WTC11 (cell line): ENCODE data around the gene FRK. TPM values are rescaled to one million over a fixed set of nuclear protein-coding genes. Genes with fewer than 3 reads are reported as not detected.

Experiments
- ATAC-seq: fragments of 200-7000 bp; cut with Tn5 transposase; 2 replicates; pipeline ENCODE4 v1.10.0; 2021; ENCODE audit warnings: mild to moderate bottlenecking, moderate library complexity
- CTCF ChIA-PET: fragments of 300-600 bp; sonication (Branson Sonifier 250); formaldehyde crosslinking; loops from one replicate; lab custom pipeline; 2021; ENCODE audit warnings: antibody characterized with exemption; lab: Charles Lee
- POLR2A ChIA-PET: fragments of 350-600 bp; sonication (Branson Sonifier 250); formaldehyde crosslinking; loops from one replicate; lab custom pipeline; 2021; ENCODE audit warnings: antibody characterized with exemption; lab: Charles Lee
- DNase-seq: peaks from one replicate; pipeline ENCODE4 v3.0.0; 2021; ENCODE audit warnings: low spot score
- H3K27ac Mint-ChIP-seq: 2 replicates; pipeline ENCODE4 v1.8.0; 2021; ENCODE audit warnings: mixed read lengths
- H3K27me3 Mint-ChIP-seq: 2 replicates; pipeline ENCODE4 v1.8.0; 2021; ENCODE audit warnings: low read depth, mild to moderate bottlenecking, moderate library complexity, mixed read lengths
- H3K36me3 Mint-ChIP-seq: 2 replicates; pipeline ENCODE4 v1.8.0; 2021; ENCODE audit warnings: mixed read lengths
- H3K4me1 Mint-ChIP-seq: 2 replicates; pipeline ENCODE4 v1.8.0; 2022; ENCODE audit warnings: mixed read lengths
- H3K4me3 Mint-ChIP-seq: 2 replicates; pipeline ENCODE4 v1.8.0; 2021; ENCODE audit warnings: mild to moderate bottlenecking, moderate library complexity, mixed read lengths
- H3K9me3 Mint-ChIP-seq: 2 replicates; pipeline ENCODE4 v1.8.0; 2021; ENCODE audit warnings: mixed read lengths
- CREM ChIP-seq: sonication (generic); formaldehyde crosslinking; IDR thresholded peaks from 2 replicates; pipeline ENCODE4 v1.8.1; 2022; ENCODE audit warnings: mild to moderate bottlenecking, missing genetic modification reagents, moderate library complexity
- ELF4 ChIP-seq: sonication (generic); formaldehyde crosslinking; IDR thresholded peaks from 2 replicates; pipeline ENCODE4 v1.8.1; 2022; ENCODE audit warnings: low read depth, mild to moderate bottlenecking, moderate library complexity, missing genetic modification reagents
- FOXP1 ChIP-seq: sonication (generic); formaldehyde crosslinking; IDR thresholded peaks from 2 replicates; pipeline ENCODE4 v1.8.0; 2022; ENCODE audit warnings: missing genetic modification reagents, mild to moderate bottlenecking, moderate library complexity, borderline replicate concordance
- HMGA2 ChIP-seq: fragments of 250-450 bp; sonication (Bioruptor Pico); IDR thresholded peaks from 2 replicates; pipeline ENCODE4 v1.4.0; 2021; ENCODE audit warnings: mild to moderate bottlenecking, moderate library complexity
- KAT7 ChIP-seq: sonication (generic); formaldehyde crosslinking; IDR thresholded peaks from 2 replicates; pipeline ENCODE4 v1.8.1; 2023; ENCODE audit warnings: missing genetic modification reagents, mild to moderate bottlenecking, borderline replicate concordance
- ZNF532 ChIP-seq: fragments of 250-450 bp; sonication (Bioruptor Pico); IDR thresholded peaks from 2 replicates; pipeline ENCODE4 v1.9.0; 2021; ENCODE audit warnings: mild to moderate bottlenecking, borderline replicate concordance
- total RNA-seq: library from RNA; stranded (reverse); gene quantifications from 3 replicates; pipeline ENCODE4 v1.2.3, GENCODE V29; 2021
- TF ChIP-seq, protein P1 (sequence below): sonication (generic); formaldehyde crosslinking; IDR thresholded peaks from 2 replicates; pipeline ENCODE4 v1.8.0; 2022; ENCODE audit warnings: mild to moderate bottlenecking, missing genetic modification reagents
- TF ChIP-seq, protein P2 (sequence below): sonication (generic); formaldehyde crosslinking; IDR thresholded peaks from 2 replicates; pipeline ENCODE4 v1.8.1; 2023; ENCODE audit warnings: mild to moderate bottlenecking, moderate library complexity, missing genetic modification reagents
- TF ChIP-seq, protein P3 (sequence below): fragments of 250-450 bp; sonication (Bioruptor Pico); IDR thresholded peaks from 2 replicates; pipeline ENCODE4 v1.8.0; 2021; ENCODE audit warnings: mild to moderate bottlenecking
- TF ChIP-seq, protein P4 (sequence below): sonication (generic); formaldehyde crosslinking; IDR thresholded peaks from 2 replicates; pipeline ENCODE4 v1.8.1; 2023; ENCODE audit warnings: mild to moderate bottlenecking, missing genetic modification reagents, moderate library complexity

FRK gene
- total RNA-seq, 1 experiment from 2014 or later: 0.13 TPM

- TF ChIP-seq, protein P1, sequence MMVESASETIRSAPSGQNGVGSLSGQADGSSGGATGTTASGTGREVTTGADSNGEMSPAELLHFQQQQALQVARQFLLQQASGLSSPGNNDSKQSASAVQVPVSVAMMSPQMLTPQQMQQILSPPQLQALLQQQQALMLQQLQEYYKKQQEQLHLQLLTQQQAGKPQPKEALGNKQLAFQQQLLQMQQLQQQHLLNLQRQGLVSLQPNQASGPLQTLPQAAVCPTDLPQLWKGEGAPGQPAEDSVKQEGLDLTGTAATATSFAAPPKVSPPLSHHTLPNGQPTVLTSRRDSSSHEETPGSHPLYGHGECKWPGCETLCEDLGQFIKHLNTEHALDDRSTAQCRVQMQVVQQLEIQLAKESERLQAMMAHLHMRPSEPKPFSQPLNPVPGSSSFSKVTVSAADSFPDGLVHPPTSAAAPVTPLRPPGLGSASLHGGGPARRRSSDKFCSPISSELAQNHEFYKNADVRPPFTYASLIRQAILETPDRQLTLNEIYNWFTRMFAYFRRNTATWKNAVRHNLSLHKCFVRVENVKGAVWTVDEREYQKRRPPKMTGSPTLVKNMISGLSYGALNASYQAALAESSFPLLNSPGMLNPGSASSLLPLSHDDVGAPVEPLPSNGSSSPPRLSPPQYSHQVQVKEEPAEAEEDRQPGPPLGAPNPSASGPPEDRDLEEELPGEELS: no peak
- TF ChIP-seq ELF4 (CRISPR knock-in tag): no peak
These were observed 35.3 kb downstream of the FRK start (continued) for GRCh38 chr6:116025405-116025804.

DNA sequence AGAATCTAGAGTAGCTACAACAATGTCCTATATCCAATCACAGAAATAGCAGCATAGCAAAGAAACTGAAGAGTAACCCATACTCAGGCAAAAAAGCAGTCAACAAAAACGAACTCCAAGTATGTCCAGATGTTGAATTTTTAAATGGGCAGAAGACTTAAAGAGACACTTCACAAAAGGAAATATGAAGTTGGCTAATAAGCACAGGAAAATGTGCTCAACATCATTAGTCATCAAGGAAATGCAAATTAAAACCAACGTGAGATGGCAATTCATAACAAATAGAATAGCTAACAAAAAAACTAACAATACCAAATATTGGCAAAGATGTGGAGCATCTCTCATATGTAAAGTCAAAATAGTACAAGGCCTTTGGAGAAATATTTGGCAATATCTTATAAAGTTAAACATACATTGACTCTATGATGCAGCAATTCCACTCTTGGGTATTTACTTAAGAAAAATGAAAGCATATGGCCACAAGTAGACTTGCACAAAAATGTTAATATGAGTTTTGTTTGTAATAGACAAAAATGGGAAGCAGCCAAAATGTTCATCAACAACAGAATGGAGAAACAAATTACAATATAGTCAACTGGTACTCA, 37.7 kb downstream of the FRK start:
- CTCF ChIA-PET: interaction anchor here (1.3 kb wide), 1 partner anchor 12 kb away, joined by 6 read pairs; no protein-coding TSS in a partner anchor
- POLR2A ChIA-PET: no interaction called here
- no peak for ATAC-seq
- no peak for TF ChIP-seq KAT7 (CRISPR knock-in tag)
- TF ChIP-seq FOXP1 (CRISPR knock-in tag): no peak
- TF ChIP-seq, protein P2, sequence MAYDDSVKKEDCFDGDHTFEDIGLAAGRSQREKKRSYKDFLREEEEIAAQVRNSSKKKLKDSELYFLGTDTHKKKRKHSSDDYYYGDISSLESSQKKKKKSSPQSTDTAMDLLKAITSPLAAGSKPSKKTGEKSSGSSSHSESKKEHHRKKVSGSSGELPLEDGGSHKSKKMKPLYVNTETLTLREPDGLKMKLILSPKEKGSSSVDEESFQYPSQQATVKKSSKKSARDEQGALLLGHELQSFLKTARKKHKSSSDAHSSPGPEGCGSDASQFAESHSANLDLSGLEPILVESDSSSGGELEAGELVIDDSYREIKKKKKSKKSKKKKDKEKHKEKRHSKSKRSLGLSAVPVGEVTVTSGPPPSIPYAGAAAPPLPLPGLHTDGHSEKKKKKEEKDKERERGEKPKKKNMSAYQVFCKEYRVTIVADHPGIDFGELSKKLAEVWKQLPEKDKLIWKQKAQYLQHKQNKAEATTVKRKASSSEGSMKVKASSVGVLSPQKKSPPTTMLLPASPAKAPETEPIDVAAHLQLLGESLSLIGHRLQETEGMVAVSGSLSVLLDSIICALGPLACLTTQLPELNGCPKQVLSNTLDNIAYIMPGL (CRISPR knock-in tag): no peak
- Mint-ChIP-seq H3K4me1 (no peaks in the 10 kb centered on the region), H3K27ac (no peak overlapping the region), H3K36me3 (no peaks in the 10 kb centered on the region), H3K27me3 (no peaks in the 10 kb centered on the region), H3K9me3 (no peaks in the 10 kb centered on the region), H3K4me3 (no peak overlapping the region)
- no peak for DNase-seq

DNA sequence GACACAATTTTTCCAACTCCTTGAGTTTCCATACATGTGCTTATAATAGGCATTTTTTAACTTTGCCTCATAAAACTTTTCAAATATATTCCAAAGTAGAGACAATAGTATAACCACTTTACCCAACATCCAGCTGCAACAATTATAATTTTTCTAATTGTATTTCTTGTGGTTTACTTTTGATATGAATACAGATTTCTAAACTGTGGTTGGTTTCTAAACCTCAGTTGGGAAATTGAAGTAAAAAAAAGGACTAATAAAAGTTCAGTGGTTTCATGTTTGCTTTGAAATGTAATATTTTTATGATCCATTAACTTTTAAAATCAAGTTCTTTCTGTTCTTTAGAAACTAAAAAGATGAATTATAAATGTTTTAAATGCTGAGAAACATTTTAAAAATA, 40.0 kb downstream of the FRK start:
- CTCF ChIA-PET: interaction anchor here (1.0 kb wide), 1 partner anchor 10 kb away, joined by 4 read pairs; no protein-coding TSS in a partner anchor

More for the DNA sequence above, 40.0 kb downstream of the FRK start:
- Mint-ChIP-seq H3K27me3 (no peaks in the 10 kb centered on the region), H3K4me3 (no peak overlapping the region), H3K4me1 (no peaks in the 10 kb centered on the region; the same call in 1 of the 2 replicates), H3K36me3 (no peaks in the 10 kb centered on the region), H3K27ac (no peak overlapping the region), H3K9me3 (no peaks in the 10 kb centered on the region)
- ATAC-seq (no peak), DNase-seq (no peak)
- no peak for TF ChIP-seq CREM
- TF ChIP-seq, protein P2 (CRISPR knock-in tag): no peak
- TF ChIP-seq, protein P3, sequence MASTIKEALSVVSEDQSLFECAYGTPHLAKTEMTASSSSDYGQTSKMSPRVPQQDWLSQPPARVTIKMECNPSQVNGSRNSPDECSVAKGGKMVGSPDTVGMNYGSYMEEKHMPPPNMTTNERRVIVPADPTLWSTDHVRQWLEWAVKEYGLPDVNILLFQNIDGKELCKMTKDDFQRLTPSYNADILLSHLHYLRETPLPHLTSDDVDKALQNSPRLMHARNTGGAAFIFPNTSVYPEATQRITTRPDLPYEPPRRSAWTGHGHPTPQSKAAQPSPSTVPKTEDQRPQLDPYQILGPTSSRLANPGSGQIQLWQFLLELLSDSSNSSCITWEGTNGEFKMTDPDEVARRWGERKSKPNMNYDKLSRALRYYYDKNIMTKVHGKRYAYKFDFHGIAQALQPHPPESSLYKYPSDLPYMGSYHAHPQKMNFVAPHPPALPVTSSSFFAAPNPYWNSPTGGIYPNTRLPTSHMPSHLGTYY (CRISPR knock-in tag): no peak
- no peak for TF ChIP-seq HMGA2
- TF ChIP-seq, protein P4, sequence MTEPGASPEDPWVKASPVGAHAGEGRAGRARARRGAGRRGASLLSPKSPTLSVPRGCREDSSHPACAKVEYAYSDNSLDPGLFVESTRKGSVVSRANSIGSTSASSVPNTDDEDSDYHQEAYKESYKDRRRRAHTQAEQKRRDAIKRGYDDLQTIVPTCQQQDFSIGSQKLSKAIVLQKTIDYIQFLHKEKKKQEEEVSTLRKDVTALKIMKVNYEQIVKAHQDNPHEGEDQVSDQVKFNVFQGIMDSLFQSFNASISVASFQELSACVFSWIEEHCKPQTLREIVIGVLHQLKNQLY (CRISPR knock-in tag): no peak
- no peak for TF ChIP-seq ZNF532
- POLR2A ChIA-PET: no interaction called here
